Ovary (tissue), 10 donors: ENCODE data around the gene CD8B. TPM values are rescaled to one million over a fixed set of nuclear protein-coding genes. Genes with fewer than 3 reads are reported as not detected.
"Not testable (repeated sequence)": the region's sequence is repeated elsewhere in the genome, so short reads cannot be mapped to it uniquely, and the experiment has no call there.

ENCODE experiments used
- DNase-seq, 5 donors: peaks; one replicate each; pipeline ENCODE4 v3.0.0-alpha.2; 2019 to 2020
- H3K27ac ChIP-seq, 2 donors: fragments of 200-600 bp; one replicate each; pipeline versions ENCODE4 v1.5.1 to v1.8.0; 2019 to 2022
- H3K27me3 ChIP-seq: fragments of 200-600 bp; one replicate; pipeline ENCODE4 v1.8.0; 2022
- H3K36me3 ChIP-seq: fragments of 200-600 bp; sonication (generic); one replicate; pipeline ENCODE4 v1.5.1; 2019
- H3K4me1 ChIP-seq: one replicate; pipeline ENCODE4 v1.8.1; 2013; ENCODE audit warnings: mild to moderate bottlenecking, moderate library complexity; ENCODE audit not compliant: insufficient read depth
- H3K4me3 ChIP-seq: fragments of 200-600 bp; sonication (generic); one replicate; pipeline ENCODE4 v1.5.1; 2017
- H3K9me3 ChIP-seq, 2 donors: fragments of 200-600 bp in 1 of 2; sonication (generic) in 1 of 2; one replicate each; pipeline versions ENCODE4 v1.5.1 to v1.8.1; 2013 to 2019; ENCODE audit warnings: mild to moderate bottlenecking in 1 of 2, moderate library complexity in 1 of 2
- WGBS, 3 donors: extraction: QIAGEN DNeasy Blood & Tissue Kit in 1 of 3; methylation state at CpG; one replicate each; pipeline versions ENCODE4 v1.1.5 to v1.1.7; 2013 to 2017; 5-methylcytosine and 5-hydroxymethylcytosine counted together
- intact Hi-C, 4 donors: fragments of 100-400 bp; cut with DNase I; formaldehyde crosslinking; loops; one replicate each; pipeline versions ENCODE4 v1.11.0 to v1.15.1; 2022 to 2023
- long read RNA-seq, 3 donors: library from polyadenylated mRNA in 2 of 3; unstranded in 2 of 3; transcript quantifications; one replicate each; pipeline ENCODE4 v2.0.0 and lab custom pipeline, GENCODE V29; 2021 to 2026
- polyA plus RNA-seq, 2 donors: library from polyadenylated mRNA; stranded (reverse); fragments of 200-250 nt in 1 of 2; fragments of 350-450 nt in 1 of 2; fragmentation: Illumina TruSeq in 1 of 2; extraction: RNeasy Lipid Tissue Mini Kit (QIAGEN cat#74804) in 1 of 2; gene quantifications; one replicate each; pipeline ENCODE4 v1.2.3, GENCODE V29; 2013 to 2014
- total RNA-seq, 7 donors: library from RNA; depleted of rRNA in 2 of 7; stranded (reverse); fragments of >200 nt in 2 of 7; fragmentation: NEBNext Ultra II Directional in 3 of 7; extraction: Animal tissue kit (Norgen Biotek cat#: 25700) in 3 of 7; gene quantifications; one replicate each; pipeline versions ENCODE4 v1.1.0 to v1.2.4, GENCODE V29; 2016 to 2023
- donor health status: DM: no; HTN: no; CAD: no; lungs with moderate emphysema.
- donor health status: DM: no; HTN: no; CAD: no.
- donor health status: Bipolar disorder and iron deficiency.
- donor health status: DM: yes; HTN: yes; CAD: no.
- donor health status: DM: no; HTN: no; CAD: no.
- donor health status: DM: yes; HTN: yes; CAD: no.

CD8B gene
- total RNA-seq (1 to 10 TPM in 2 of 7 donors, under 1 TPM in 4, not detected in 1; 0.22 to 1.5 (median 0.50) TPM), polyA plus RNA-seq (1 to 10 TPM in 1 of 2 donors, under 1 TPM in 1; 0.47 to 3.2 TPM)
- long read RNA-seq, donor 1 = 0 reads
- long read RNA-seq, donor 2 = 0 reads
- long read RNA-seq, donor 3 = 0 reads

- DNase-seq, intact Hi-C loops, H3K36me3 ChIP-seq, H3K27me3 ChIP-seq, H3K27ac ChIP-seq, H3K9me3 ChIP-seq, H3K4me1 ChIP-seq, H3K4me3 ChIP-seq: not testable (repeated sequence)
- 3 to 5% (median 4%) methylated on average over 21 to 50 of the region's 55 CpGs for WGBS, 3 donors
Observed at GRCh38 chr2:86861628-86862379, at the start of gene CD8B. Gene CD8B (minus strand): TSS chr2:86861886. CDS start chr2:86861865, 21 bp downstream.

DNA sequence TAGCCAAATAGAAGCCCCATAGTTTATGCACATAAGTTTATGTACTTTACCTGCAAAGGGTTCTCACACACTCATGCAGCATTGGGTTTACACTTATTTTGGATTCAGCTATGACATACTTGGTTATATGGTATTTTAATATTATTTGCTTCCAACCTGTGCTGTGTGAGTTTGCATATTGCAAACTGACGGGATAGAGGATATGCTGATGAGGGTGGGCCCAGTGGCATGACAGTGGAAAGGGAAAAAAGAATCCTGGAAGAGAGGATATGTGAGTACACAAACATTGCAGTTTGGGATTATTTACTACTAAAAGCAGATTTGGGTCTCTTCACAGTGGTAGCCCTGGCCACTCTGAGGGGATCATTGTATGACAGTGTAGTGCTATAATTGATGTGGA, 44.2 kb upstream of the CD8B start:
- H3K4me1 ChIP-seq, H3K27me3 ChIP-seq, intact Hi-C loops, H3K9me3 ChIP-seq, H3K4me3 ChIP-seq, DNase-seq, H3K36me3 ChIP-seq, H3K27ac ChIP-seq: not testable (repeated sequence)
- no CpG with 5 or more reads among the region's 1 CpG for WGBS, 3 donors

DNA sequence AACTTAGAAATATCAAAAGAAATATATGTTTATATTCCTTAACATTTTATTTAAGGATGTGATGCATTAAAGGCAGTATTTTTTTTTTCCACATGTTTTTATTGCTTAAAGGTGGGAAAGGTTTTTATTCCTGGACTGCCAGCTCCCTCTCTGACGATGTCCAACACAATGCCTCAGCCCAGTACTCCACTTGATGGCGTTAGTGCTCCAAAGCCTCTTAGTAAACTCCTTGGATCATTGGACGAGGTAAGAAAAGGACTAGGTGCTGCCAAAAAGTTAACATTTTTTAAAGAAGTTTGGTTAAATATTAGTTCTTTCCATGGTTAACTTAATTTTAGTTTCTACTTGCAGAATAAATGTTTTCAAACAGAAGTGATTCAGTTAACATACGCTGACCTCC, 39.0 kb upstream of the CD8B start:
- DNase-seq, H3K4me3 ChIP-seq, intact Hi-C loops, H3K27me3 ChIP-seq, H3K27ac ChIP-seq, H3K9me3 ChIP-seq, H3K36me3 ChIP-seq, H3K4me1 ChIP-seq: not testable (repeated sequence)
- WGBS, 3 donors = 41 to 54% (median 50%) methylated on average over 4 of the region's 4 CpGs

- H3K4me1 ChIP-seq, H3K9me3 ChIP-seq, H3K27me3 ChIP-seq, H3K36me3 ChIP-seq, intact Hi-C loops, H3K27ac ChIP-seq, H3K4me3 ChIP-seq, DNase-seq: not testable (repeated sequence)
- 57% methylated on average over 1 of the region's 3 CpGs; no CpG with 5 or more reads in 2 of the 3 donors for WGBS, 3 donors
Observed at GRCh38 chr2:86886026-86886425, 24.3 kb upstream of the CD8B start.

DNA sequence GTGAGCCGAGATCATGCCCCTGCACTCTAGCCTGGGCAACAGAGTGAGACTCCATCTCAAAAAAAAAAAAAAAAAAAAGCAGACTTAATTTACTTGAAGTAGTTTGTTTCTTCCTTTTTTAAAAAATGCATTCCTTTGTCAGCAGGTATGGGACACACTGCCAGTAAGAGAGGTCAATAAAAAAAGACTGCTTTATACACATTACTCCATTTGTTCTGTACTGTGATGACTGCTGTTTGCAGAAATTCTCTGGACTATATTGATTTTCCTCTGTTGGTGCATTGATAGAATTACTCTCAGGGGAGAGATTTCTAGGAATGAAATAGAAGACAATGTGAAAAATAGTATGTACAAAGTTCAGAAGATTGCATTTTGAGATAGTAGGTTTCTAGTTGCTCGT, 21.2 kb upstream of the CD8B start:
- intact Hi-C loops, H3K9me3 ChIP-seq, H3K36me3 ChIP-seq, H3K4me1 ChIP-seq, H3K4me3 ChIP-seq, DNase-seq, H3K27me3 ChIP-seq, H3K27ac ChIP-seq: not testable (repeated sequence)
- 70 to 100% (median 93%) methylated on average over 1 to 2 of the region's 2 CpGs for WGBS, 3 donors

GRCh38 chr2:86882118-86882665, 20.5 kb upstream of the CD8B start:
- H3K27ac ChIP-seq, H3K27me3 ChIP-seq, intact Hi-C loops, H3K4me1 ChIP-seq, H3K4me3 ChIP-seq, H3K36me3 ChIP-seq, DNase-seq, H3K9me3 ChIP-seq: not testable (repeated sequence)
- WGBS, 3 donors = 86 to 94% (median 87%) methylated on average over 5 of the region's 5 CpGs

GRCh38 chr2:86878986-86879385, 17.3 kb upstream of the CD8B start:
- not testable (repeated sequence) for H3K36me3 ChIP-seq
- WGBS, 3 donors = 65 to 83% (median 72%) methylated on average over 1 of the region's 1 CpG

GRCh38 chr2:86870941-86871340, 9.3 kb upstream of the CD8B start:
- H3K27me3 ChIP-seq, H3K4me1 ChIP-seq: not testable (repeated sequence)

More at GRCh38 chr2:86878986-86879385, 17.3 kb upstream of the CD8B start:
- intact Hi-C loops, H3K4me3 ChIP-seq, H3K27me3 ChIP-seq, DNase-seq, H3K9me3 ChIP-seq, H3K27ac ChIP-seq, H3K4me1 ChIP-seq: not testable (repeated sequence)

DNA sequence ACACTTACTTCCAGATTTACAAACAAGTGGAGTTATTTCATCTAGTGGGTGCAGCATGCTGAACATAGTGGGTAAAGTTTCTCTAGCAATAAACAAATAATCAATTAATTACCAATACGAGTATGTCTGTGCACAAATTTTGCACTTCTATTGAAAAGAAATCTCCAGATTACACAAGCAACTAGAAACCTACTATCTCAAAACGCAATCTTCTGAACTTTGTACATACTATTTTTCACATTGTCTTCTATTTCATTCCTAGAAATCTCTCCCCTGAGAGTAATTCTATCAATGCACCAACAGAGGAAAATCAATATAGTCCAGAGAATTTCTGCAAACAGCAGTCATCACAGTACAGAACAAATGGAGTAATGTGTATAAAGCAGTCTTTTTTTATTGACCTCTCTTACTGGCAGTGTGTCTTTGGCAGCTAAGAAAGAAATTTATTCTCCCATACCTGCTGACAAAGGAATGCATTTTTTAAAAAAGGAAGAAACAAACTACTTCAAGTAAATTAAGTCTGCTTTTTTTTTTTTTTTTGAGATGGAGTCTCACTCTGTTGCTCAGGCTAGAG, 7.3 kb upstream of the CD8B start:
- H3K27me3 ChIP-seq, H3K9me3 ChIP-seq, intact Hi-C loops, H3K4me3 ChIP-seq, H3K27ac ChIP-seq, H3K36me3 ChIP-seq, DNase-seq, H3K4me1 ChIP-seq: not testable (repeated sequence)
- WGBS, 3 donors = 79 to 89% (median 82%) methylated on average over 2 of the region's 2 CpGs

More at GRCh38 chr2:86870941-86871340, 9.3 kb upstream of the CD8B start:
- DNase-seq, intact Hi-C loops, H3K27ac ChIP-seq, H3K36me3 ChIP-seq, H3K9me3 ChIP-seq, H3K4me3 ChIP-seq: not testable (repeated sequence)
- WGBS, 3 donors = 71 to 88% (median 88%) methylated on average over 1 of the region's 4 CpGs

- H3K4me3 ChIP-seq, H3K36me3 ChIP-seq, DNase-seq, H3K4me1 ChIP-seq, H3K27me3 ChIP-seq, H3K9me3 ChIP-seq, H3K27ac ChIP-seq, intact Hi-C loops: not testable (repeated sequence)
- 6 to 19% (median 16%) methylated on average over 6 to 11 of the region's 12 CpGs for WGBS, 3 donors
Observed at GRCh38 chr2:86862380-86862703, 656 bp upstream of the CD8B start.

DNA sequence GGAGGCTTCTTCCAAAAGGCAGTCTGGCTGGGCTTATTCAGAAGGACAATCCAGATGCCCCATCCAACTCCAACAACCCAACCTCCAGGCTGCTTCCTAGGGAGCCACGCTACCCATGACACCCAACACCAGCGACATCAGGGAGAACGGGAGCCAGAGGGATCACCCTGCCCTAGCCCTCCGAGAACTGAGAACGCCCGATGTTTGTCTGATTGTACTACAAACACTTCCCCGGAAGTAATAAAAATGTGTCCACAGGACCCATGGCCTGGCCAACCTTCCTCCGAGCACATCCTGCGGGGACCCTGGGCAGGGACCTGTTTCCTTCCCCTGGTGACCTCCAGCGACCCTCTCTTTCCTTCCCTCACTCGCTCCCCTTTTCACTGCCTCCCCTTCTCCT, 511 bp downstream of the CD8B start:
- DNase-seq, intact Hi-C loops, H3K9me3 ChIP-seq, H3K27ac ChIP-seq, H3K4me3 ChIP-seq, H3K4me1 ChIP-seq, H3K27me3 ChIP-seq, H3K36me3 ChIP-seq: not testable (repeated sequence)
- 37 to 49% (median 44%) methylated on average over 11 of the region's 11 CpGs for WGBS, 3 donors

DNA sequence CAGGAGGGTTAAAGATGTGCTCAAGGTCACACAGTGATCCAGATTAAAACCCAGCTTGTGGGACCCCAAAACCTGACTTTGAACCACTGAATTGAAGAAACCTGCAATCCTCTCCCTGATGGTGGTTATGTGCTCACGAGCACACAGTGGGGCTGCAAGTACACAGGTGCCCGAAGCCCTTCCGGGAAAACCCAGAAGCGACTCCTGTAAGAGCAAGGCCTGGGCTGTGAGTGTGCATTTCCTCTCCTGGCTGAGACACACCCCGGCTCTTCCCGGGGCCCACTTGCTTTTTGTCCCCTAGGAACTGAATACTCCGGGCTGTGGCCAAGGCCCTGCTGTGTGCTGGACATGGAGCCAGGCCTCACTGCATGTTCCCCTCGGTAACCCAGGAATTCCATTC, 1.1 kb downstream of the CD8B start:
- H3K4me3 ChIP-seq, H3K9me3 ChIP-seq, H3K27ac ChIP-seq, H3K4me1 ChIP-seq, H3K27me3 ChIP-seq, H3K36me3 ChIP-seq, DNase-seq, intact Hi-C loops: not testable (repeated sequence)
- 69 to 82% (median 81%) methylated on average over 8 of the region's 8 CpGs for WGBS, 3 donors
